HS-27A (cell line): ENCODE results near the gene CTPS1.
A peak's percentile ranks its signal among the peaks of the same experiment; 100 is the strongest.

Source experiments
- DNase-seq: peaks from one replicate; pipeline ENCODE4 v3.0.0-alpha.2; 2012; ENCODE audit warnings: low read depth, missing footprints

The CTPS1 gene

DNA sequence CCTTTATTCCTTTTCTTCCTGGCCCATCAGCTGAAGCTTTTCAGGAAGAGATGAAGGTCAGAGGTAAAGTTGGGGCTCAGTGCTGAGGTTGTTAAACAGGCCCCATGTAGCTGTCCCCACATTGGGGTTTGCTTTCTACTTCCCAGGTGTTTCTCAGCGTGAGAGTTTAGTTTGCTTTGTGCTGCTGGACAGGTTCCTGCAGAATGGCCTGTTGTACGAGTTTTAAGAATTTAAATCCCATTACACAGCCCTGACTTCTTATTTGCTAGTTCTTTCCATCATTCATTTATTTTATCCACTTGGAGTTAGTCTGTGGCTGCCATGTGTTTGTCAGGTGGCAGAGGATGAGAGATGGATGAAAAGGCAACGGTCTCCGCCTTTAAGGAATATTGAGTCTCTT is 19.2 kb downstream of the CTPS1 start:
- DNase-seq, result no peak

DNA sequence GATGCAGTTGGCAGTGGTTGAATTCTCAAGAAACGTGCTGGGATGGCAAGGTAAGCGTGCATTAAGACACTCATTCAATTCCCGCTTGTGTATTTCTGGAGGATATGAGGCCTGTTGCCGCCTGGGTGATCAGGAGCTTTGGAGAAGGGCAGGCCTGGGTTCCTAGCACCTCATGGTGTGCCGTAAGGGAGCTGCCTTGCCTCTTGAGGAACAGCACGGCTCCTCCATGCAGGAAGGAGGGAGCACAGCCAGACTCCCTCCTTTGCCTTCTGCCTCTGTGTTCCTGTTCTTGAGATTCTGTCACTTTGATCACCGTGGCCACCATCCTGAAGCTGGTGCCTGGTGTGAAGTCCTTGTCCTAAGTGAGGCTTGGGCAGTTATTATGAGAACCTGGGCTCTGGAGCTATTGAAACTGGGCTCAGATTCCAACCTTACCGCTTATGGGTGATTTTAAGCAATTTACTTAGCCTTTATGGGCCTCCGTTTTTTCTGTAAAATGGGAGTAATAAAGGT is 23.7 kb downstream of the CTPS1 start:
- DNase-seq, result no peak

GRCh38 chr1:41003640-41004220 is 24.2 kb downstream of the CTPS1 start:
- peak; percentile 99 for DNase-seq

DNA sequence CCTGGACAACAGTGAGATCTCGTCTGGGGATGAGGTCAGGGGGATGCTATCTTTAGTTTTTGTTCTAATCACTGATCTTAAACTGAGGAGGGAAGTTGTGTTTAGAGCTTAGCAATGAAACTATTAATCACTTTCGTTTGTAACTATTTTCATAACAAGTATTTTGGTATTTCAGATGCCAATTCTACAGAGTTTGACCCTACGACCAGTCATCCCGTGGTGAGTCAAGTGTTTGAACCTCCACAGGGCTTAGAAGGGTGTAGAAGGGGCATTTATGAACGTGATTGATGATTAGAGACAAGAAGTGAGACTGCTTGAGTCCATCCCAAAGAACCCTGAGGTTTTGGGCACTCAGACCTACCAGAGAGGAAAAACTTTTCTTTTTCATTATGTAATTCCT is 26.4 kb downstream of the CTPS1 start:
- no peak for DNase-seq

GRCh38 chr1:41006942-41007865 is 27.7 kb downstream of the CTPS1 start:
- no peak for DNase-seq

DNA sequence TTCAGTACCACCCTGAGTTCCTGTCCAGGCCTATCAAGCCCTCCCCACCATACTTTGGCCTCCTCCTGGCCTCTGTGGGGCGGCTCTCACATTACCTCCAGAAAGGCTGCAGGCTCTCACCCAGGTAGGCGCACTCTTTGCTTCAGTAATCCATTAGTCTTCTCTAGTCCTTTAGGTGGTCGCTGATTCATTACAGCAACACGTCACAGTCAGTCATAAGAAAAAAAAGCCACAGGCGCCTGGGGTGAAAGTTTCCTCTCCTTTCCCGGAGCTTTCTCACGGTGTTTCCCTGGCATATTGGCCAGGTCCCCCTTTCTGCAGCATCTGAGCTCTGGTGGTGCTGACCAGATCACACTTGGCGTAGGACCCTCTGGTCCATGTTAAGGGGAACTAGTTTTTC is 30.0 kb downstream of the CTPS1 start:
- no peak for DNase-seq

GRCh38 chr1:41010345-41010744 is 30.8 kb downstream of the CTPS1 start:
- no peak for DNase-seq

GRCh38 chr1:41013024-41013423 is 33.5 kb downstream of the CTPS1 start:
- DNase-seq, result no peak

GRCh38 chr1:41013796-41014195 is 34.3 kb downstream of the CTPS1 start:
- no peak for DNase-seq

GRCh38 chr1:41014871-41015270 is 35.4 kb downstream of the CTPS1 start:
- no peak for DNase-seq

- no peak for DNase-seq
Observed at GRCh38 chr1:41015281-41015896, 35.9 kb downstream of the CTPS1 start.

- no peak for DNase-seq
Observed at GRCh38 chr1:41015897-41016470, 36.5 kb downstream of the CTPS1 start.

GRCh38 chr1:41017141-41018017 is 37.9 kb downstream of the CTPS1 start:
- DNase-seq, result no peak

DNA sequence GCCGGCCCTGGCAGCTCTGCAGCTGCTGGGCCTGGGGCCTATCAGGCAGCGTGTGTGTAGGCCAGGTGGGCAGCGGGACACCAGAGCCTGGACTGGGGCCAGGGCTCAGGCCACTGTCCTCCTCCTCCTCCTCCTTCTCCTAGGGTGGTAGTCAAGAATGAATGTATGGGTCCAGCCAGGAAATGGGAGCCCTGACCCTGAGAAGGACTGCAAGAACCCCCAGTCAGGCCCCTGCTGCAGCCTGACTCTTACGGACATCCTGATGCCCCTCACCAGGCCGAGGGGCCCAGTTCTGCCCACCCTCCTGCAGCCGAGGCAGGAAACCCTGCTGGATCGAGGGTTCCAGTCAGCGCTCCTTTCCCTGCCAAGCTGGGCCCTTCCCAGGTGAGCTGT is 38.5 kb downstream of the CTPS1 start:
- no peak for DNase-seq

- DNase-seq, result no peak
Observed at GRCh38 chr1:41019353-41019745, 39.9 kb downstream of the CTPS1 start.

- DNase-seq, result no peak
Observed at GRCh38 chr1:41020109-41020576, 40.6 kb downstream of the CTPS1 start.

DNA sequence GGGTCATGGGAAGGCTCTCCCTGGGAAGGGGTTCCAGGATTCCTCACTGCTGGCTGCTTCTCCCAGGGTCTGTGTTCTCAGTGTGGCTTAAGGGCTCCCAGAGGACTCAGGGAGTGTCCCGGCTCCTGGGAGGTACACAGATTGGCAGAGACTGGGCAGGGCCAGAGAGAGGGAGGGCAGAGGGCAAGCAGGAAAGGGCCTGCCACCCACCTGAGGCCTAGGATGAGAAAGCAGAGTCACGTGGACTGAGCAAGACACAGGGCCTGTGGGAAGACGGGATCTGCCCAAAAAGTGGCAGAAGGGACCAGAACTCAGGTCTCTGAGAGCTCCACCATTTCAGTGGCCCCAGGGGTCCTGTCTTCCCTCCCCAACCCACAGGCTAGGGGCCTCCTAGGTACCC is 41.2 kb downstream of the CTPS1 start:
- DNase-seq, result no peak

DNA sequence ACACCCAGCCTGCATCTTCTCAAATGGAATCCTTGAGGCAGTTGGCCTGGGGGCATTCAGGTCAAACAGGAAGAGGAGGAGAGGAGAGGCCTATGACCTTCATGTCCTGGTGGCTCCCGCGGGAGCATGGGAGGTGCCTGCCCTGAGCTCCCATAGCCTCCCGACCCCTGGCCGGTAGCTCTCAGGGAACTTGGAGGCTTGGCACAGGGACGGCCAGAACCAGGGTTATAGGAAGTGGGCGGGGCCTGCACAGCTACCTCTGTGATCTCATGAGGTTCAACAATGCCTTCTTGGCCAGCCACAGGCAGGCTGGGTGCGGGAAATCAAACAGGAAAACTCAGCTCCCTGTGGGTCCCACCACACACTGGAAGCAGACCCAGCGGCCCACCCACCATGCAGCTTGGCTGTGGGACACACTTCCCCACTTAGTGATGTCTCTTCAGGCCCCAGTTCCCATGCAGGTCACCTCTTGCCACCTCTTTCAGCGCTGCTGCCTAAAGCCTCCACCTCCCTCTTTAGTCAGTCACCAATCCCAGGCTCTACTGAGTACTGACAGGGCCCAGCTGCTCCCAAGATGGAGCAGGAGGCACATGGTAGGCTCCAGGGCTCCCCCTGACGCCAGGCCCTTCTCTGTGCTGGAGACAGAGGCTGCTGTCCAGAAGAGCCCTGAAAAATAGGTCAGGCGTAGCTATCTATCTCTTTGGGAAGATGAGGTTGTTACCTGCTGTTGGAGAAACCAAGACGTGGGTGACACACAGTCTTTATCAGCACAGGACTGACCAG is 42.2 kb downstream of the CTPS1 start, which contains the start of gene SLFNL1:
TSS of gene SLFNL1 (minus strand) at position 200 of the 783 bp plus-strand sequence. CDS start 1,065 bp downstream, outside the sequence.
- DNase-seq, result no peak

DNA sequence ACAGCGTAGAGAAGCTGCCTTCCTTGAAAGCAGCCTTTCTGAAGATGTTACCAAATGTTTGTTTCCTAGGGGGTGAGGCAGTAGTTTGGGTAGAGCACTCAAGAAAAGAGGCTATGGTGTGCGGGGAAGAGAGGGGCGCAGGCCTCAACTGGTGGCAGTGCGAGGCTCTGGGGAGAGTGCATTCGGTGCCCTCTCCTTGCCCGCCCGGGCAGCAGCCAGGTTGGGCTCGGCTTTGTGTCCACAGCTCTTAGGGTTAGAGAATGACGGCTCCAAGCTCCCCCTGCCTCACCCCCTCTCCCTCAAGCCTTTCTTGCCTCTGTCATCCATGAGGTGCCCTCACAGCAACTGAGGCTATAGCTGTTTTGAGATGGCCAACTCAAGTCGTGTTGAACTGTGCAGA is 42.9 kb downstream of the CTPS1 start:
- no peak for DNase-seq

DNA sequence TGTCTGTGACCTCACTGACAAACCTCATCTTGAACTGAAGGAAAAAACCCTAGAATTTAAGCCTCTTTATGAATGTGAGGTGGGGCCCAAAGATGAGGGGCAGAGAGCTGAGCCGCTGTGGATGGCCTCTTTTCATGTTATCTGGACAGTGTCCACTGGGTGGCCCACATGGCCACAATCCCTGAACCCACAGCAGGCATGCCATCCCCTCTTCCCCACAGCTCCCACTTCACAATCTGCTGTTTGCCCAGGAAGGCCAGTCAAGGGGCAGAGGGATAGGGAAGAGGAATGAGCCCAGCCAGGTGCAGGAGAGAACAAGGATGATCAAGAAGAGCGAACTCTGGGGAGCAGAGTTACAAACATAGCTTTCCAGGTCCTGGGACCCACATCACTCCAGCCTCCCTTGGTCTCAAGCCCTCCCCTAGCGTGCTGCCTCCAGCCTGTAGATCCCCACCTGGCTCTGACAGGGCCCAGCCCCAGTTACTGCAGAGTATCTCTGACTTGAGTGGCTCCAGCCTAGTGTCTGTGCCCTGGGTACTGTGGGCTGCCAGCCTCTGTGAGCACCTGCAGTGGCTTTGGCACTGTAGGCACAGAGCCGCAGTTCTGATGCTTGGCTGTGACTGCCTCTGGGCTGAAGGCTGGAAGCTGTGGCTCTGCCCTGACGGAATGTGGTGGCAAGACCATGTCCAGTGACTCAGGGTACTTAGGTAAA is 43.9 kb downstream of the CTPS1 start:
- no peak for DNase-seq
